NCI-H128 (cell line): ENCODE measurements around the gene RAPGEF4.
A peak's percentile ranks its signal among the peaks of the same experiment; 100 is the strongest.

Experiments
- DNase-seq: peaks from one replicate; lab custom pipeline; 2025; ENCODE audit not compliant: unreplicated experiment; lab: John Stamatoyannopoulos, UW

The RAPGEF4 gene

DNA sequence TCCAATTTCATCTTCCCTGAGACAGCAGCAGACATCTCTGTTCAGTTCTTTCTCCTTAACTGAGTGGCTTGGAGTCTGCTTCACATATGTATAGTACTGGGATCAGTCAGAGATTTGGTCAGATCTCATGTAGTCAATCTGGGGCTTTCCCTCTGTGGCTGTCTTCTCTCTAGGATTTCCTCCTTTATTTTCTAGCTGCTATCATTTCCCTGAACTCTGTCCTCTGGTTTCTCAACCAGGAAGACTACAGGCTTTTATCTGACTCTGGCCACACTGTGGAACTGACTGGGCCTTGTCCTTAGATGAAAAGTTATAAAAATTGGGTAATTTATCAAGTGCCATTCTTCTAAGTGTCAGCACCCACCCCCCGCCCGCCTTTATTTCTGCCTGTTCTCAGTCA lies 121.0 kb downstream of the RAPGEF4 start:
- DNase-seq = no peak

- DNase-seq = no peak
Observed at GRCh38 chr2:172858473-172858745, 122.8 kb downstream of the RAPGEF4 start.

DNA sequence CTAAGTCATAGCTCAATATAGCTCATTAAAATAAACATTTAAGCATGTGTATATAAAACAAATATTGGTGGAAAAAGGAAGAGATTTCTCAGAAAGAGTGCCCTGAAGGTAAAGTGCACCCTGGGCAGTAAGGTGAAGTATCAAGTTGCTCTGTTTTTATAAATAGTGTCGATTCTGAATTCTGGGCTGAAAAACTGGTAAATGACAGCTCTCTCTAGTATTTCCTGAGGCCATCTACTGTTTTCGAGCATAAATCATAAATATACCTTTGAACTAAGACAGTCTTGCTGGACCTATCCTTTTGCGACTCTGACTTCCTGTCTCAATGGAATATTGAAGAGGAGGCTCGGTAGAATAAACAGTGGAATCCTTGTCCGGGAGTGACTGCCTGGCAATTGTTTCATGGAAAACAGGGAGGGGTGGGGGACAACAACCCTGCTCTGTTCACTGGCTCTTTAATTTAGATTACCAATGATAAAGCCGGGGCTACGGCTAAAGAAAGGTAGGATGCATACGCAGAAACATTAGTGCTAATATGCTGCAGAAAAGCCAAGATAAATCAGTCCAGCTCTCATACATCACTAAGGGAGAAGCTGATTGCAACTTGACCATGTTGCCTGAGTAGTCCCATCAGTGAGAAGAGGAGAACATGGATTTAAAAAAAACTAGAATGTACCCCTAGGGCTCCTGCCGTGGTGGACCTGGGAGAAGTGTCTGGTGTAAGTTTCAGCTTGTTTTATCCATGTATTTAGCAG lies 124.1 kb downstream of the RAPGEF4 start:
- no peak for DNase-seq

GRCh38 chr2:172860336-172860707 lies 124.7 kb downstream of the RAPGEF4 start:
- DNase-seq = no peak

DNA sequence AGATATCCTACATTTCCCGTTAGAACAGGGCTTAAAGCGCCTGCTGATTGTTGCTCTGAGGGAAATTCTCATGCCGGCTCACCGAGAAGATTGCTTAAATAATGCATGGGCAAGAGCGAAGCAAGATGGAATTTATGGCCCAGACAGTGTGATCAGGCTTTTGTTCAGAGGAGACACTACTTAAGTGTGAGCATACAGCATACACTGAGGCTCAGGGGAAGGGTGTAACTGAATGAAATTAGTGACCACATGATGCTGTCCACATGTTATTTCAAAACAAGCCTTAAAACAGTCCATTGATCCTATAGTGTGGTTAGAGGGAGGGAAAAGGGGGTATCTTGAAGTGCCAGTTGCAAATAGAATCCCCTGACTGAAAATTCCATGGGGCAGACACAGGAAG lies 125.5 kb downstream of the RAPGEF4 start:
- no peak for DNase-seq

DNA sequence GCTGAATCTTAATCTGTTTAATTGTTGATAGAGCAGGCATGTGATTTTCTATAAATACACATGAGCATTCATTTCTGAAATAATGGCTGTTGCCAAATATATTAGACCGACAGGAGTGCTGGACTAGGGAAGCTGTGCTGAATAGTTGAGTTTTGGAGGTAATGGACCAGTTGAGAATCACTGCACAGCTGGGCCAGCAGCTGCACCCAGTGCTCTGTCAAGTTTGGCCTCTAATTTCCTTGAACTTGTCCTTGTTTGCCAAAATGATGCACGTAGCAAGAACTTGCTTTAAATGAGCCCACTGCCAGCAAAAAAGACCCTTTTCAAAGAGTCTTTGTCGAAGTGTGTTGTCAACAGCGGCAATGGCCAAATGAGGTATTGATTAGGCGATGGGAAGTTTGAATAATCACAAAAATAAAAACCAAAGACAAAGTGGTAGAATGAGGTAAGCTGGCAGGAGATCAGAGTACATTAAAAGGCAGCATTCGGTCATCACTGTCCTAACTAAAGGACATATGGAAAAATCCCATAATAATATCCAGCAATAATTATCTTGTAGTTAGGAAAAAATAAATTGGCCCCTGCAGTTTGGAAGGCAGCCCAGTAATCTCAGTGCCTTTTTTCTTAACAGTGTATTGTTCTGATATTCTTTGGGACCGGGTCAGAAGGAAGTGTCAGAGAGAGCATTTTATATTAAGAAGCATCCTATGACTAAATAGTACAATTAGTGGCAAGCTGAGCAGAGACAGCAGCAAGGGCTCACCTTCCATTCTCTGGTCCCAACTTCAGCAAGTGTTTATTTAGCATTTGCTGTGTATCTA lies 126.2 kb downstream of the RAPGEF4 start:
- DNase-seq = no peak

- DNase-seq = no peak
Observed at GRCh38 chr2:172863341-172863740, 127.7 kb downstream of the RAPGEF4 start.

DNA sequence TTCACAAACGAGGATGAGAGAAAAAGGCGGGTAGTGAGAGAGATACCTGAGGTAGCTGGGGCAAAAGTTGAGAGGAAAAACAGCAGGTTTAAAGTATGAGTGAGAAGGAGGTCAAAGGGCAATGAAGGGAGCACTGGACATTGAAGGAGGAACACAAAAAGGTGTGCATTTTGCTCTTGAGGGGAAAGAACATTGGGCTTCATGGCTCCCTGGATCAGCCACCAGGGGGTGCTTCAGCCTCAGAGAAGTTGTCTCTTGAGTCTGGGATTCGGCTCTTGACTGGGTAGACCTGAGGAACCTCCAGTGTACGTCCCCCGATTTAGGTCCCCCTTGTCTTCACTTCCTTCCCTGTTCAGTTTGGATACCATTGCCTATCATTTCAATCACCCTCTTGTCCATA lies 128.5 kb downstream of the RAPGEF4 start:
- no peak for DNase-seq

GRCh38 chr2:172865422-172865821 lies 129.8 kb downstream of the RAPGEF4 start:
- DNase-seq = no peak

GRCh38 chr2:172869861-172870260 lies 134.2 kb downstream of the RAPGEF4 start:
- DNase-seq = no peak

DNA sequence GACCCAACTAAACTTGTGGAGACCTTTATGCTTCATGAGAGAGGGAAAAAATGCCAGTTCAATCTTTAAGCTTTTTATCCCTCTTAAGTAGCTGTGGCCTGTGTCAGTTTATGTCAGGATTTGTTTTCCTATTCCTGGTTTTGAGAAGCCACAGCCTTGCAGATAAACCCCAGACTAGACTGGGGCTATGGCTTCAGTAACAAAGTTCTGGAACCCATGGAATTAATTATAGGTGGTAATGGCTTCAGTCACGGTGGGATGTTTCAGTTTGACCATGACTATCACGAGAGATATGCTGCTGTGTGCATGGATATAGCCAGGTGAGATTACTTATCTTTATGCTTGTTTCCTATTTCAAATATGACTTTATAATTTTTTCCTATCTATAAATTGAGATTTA lies 134.8 kb downstream of the RAPGEF4 start:
- DNase-seq = no peak

DNA sequence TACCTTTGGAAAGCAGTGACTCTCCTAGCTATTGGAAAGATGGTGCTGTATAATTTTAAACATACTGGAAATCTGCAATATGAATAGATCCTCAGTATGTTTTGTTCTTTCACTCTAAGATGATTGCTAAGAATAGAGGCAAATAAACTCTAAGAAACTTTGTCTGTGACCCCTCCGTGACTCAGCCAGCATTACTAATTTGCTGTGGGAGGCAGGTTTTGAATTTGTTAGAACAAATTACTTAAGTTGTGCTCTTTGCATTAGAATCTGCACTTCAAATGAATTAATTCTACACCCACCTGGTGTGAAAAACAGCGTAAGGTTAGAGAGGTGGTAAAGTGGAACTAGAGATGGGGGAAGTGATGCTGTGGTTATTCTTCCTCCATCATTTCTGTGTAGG lies 142.2 kb downstream of the RAPGEF4 start:
- DNase-seq = no peak

- DNase-seq = no peak
Observed at GRCh38 chr2:172878260-172878659, 142.6 kb downstream of the RAPGEF4 start.

GRCh38 chr2:172884336-172884735 lies 148.7 kb downstream of the RAPGEF4 start:
- no peak for DNase-seq

- no peak for DNase-seq
Observed at GRCh38 chr2:172885996-172886395, 150.4 kb downstream of the RAPGEF4 start.

GRCh38 chr2:172887280-172887679 lies 151.6 kb downstream of the RAPGEF4 start:
- no peak for DNase-seq

DNA sequence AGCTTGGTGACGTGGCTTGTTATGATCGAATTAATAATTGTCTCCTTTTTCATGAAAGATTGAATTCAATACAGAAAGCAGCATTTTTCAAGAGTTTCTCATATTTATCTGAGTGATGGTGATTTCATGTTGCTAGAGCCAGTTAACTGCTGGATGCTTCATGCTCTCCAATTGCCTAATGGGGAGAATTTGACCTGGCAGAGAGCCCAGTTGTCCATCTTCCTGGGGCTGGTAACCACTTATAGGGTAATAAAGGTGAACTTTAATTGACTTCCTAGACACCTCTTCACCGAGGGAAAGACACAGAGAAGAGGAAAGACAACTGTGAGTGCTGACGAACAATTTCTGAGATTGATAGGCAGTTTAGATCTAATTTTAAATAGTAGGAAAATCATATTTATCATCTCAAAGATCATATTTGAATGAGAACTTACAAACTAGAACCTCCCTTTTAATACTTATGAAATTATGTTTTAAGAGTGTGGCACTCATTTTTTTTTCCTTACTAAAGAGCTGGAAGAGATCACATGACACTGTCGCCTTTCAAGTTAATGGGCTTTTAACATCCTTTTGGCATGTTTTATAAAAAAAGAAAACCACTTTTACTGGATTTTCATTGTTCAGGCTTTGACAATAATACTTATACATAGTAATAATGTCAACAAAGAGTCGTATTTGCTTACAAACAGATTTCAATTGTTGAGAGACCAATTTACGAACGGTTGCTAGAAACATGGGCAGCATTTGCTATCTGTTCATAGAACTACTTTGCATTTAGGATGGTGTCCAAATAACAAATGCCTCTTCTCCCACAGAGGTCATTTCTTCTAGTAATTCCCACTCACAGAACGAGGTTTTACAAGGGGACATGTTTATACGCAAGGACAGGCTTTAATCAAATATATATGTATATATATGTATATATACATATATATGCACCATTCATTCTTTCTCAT lies 153.3 kb downstream of the RAPGEF4 start:
- DNase-seq = peak; percentile 88

GRCh38 chr2:172889768-172890430 lies 154.3 kb downstream of the RAPGEF4 start:
- DNase-seq = no peak

GRCh38 chr2:172893111-172893510 lies 157.5 kb downstream of the RAPGEF4 start:
- no peak for DNase-seq

DNA sequence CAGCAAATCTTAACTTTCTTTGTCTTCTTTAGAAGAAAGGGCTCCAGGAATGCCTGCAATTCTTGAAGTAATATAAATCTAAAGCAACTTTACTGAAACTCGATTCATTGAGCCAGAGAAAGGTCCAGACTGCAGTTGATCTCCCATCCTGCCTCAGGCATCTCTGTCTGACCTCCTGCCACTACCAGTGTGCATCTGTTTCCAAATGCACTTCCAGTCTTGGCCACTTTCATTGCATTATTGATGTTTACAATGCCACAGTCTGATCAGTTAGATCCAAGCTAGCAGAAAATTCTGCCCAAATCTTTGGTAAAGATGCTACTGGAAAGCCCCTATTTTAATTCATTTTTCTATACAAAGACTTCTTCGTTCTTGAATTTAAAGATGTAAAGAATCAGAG lies 158.0 kb downstream of the RAPGEF4 start:
- no peak for DNase-seq
